Osteocyte (in vitro differentiated cells): ENCODE results near the gene CPA1. TPM values are rescaled to one million over a fixed set of nuclear protein-coding genes. Genes with fewer than 3 reads are reported as not detected.

Experiments used
- DNase-seq: peaks from one replicate; pipeline ENCODE4 v3.0.0; 2021; ENCODE audit warnings: mixed read lengths; ENCODE audit not compliant: unreplicated experiment; ENCODE audit errors: extremely low spot score
- H3K27ac Mint-ChIP-seq: one replicate; pipeline ENCODE4 v1.8.0; 2021; ENCODE audit warnings: mild to moderate bottlenecking, mixed read lengths; ENCODE audit not compliant: unreplicated experiment
- H3K27me3 Mint-ChIP-seq: one replicate; pipeline ENCODE4 v1.8.0; 2021; ENCODE audit warnings: mixed read lengths; ENCODE audit not compliant: unreplicated experiment
- H3K36me3 Mint-ChIP-seq: one replicate; pipeline ENCODE4 v1.8.0; 2021; ENCODE audit warnings: mixed read lengths; ENCODE audit not compliant: unreplicated experiment
- H3K4me1 Mint-ChIP-seq: one replicate; pipeline ENCODE4 v1.8.0; 2021; ENCODE audit warnings: mixed read lengths; ENCODE audit not compliant: unreplicated experiment
- H3K4me3 Mint-ChIP-seq: one replicate; pipeline ENCODE4 v1.8.0; 2021; ENCODE audit warnings: mild to moderate bottlenecking, moderate library complexity, mixed read lengths; ENCODE audit not compliant: unreplicated experiment
- H3K9me3 Mint-ChIP-seq: one replicate; pipeline ENCODE4 v1.8.0; 2021; ENCODE audit warnings: mixed read lengths; ENCODE audit not compliant: unreplicated experiment
- CTCF ChIP-seq: fragments of 200-600 bp; sonication (generic); IDR thresholded peaks from 2 replicates; pipeline ENCODE4 v1.5.0; 2021; ENCODE audit warnings: antibody characterized with exemption, mild to moderate bottlenecking, moderate library complexity
- total RNA-seq: library from RNA; stranded (reverse); gene quantifications from 2 replicates; pipeline ENCODE4 v1.2.1, GENCODE V29; 2021

Gene CPA1
- total RNA-seq, 1 donor from 2014 or later = not detected

GRCh38 chr7:130405003-130405402 lies 24.7 kb downstream of the CPA1 start:
- no peak for DNase-seq
- H3K9me3 Mint-ChIP-seq = no peaks in the 10 kb centered on the region
- no peak overlapping the region for H3K27ac Mint-ChIP-seq
- no peak for TF ChIP-seq CTCF
- H3K27me3 Mint-ChIP-seq = no peaks in the 10 kb centered on the region
- peaks cover 35% of the 10 kb centered on the region for H3K4me1 Mint-ChIP-seq
- peaks cover 11% of the 10 kb centered on the region for H3K36me3 Mint-ChIP-seq
- H3K4me3 Mint-ChIP-seq = no peak overlapping the region

- H3K9me3 Mint-ChIP-seq = no peaks in the 10 kb centered on the region
- DNase-seq = no peak
- peak overlapping the region; percentile 77 for H3K27ac Mint-ChIP-seq
- no peaks in the 10 kb centered on the region for H3K27me3 Mint-ChIP-seq
- TF ChIP-seq CTCF = no peak
- no peak overlapping the region for H3K4me3 Mint-ChIP-seq
- H3K4me1 Mint-ChIP-seq = peaks cover 27% of the 10 kb centered on the region
- peaks cover 7% of the 10 kb centered on the region for H3K36me3 Mint-ChIP-seq
Observed at GRCh38 chr7:130409067-130409711, 28.9 kb downstream of the CPA1 start.

- H3K9me3 Mint-ChIP-seq = no peaks in the 10 kb centered on the region
- TF ChIP-seq CTCF = no peak
Observed at GRCh38 chr7:130409712-130410072, 29.4 kb downstream of the CPA1 start.

GRCh38 chr7:130410868-130411541 lies 30.7 kb downstream of the CPA1 start:
- H3K27ac Mint-ChIP-seq = no peak overlapping the region
- no peaks in the 10 kb centered on the region for H3K9me3 Mint-ChIP-seq
- peaks cover 27% of the 10 kb centered on the region for H3K4me1 Mint-ChIP-seq
- H3K36me3 Mint-ChIP-seq = peaks cover 6% of the 10 kb centered on the region
- no peak for DNase-seq
- no peak for TF ChIP-seq CTCF
- H3K27me3 Mint-ChIP-seq = no peaks in the 10 kb centered on the region
- no peak overlapping the region for H3K4me3 Mint-ChIP-seq

More at GRCh38 chr7:130409712-130410072, 29.4 kb downstream of the CPA1 start:
- peaks cover 27% of the 10 kb centered on the region for H3K4me1 Mint-ChIP-seq
- no peak overlapping the region for H3K4me3 Mint-ChIP-seq
- H3K36me3 Mint-ChIP-seq = peaks cover 6% of the 10 kb centered on the region
- DNase-seq = no peak
- H3K27ac Mint-ChIP-seq = peak overlapping the region; percentile 77
- no peaks in the 10 kb centered on the region for H3K27me3 Mint-ChIP-seq

GRCh38 chr7:130413201-130413600 lies 32.9 kb downstream of the CPA1 start:
- Mint-ChIP-seq H3K4me3 (no peak overlapping the region), H3K4me1 (peaks cover 29% of the 10 kb centered on the region), H3K27ac (no peak overlapping the region)

More at GRCh38 chr7:130413201-130413600, 32.9 kb downstream of the CPA1 start:
- Mint-ChIP-seq H3K36me3 (peaks cover 6% of the 10 kb centered on the region), H3K9me3 (no peaks in the 10 kb centered on the region), H3K27me3 (no peaks in the 10 kb centered on the region)
- DNase-seq = no peak
- no peak for TF ChIP-seq CTCF
